GM23338 (cell line): ENCODE results near the gene ACCSL. TPM values are rescaled to one million over a fixed set of nuclear protein-coding genes. Genes with fewer than 3 reads are reported as not detected.

Experiments
- ATAC-seq: fragments of 200-7000 bp; cut with Tn5 transposase; 3 replicates; pipeline ENCODE4 v1.9.1; 2020
- DNase-seq: peaks from one replicate; pipeline ENCODE4 v3.0.0-alpha.2; 2015; ENCODE audit warnings: low spot score
- H2AFZ ChIP-seq: fragments of 200-600 bp; sonication (generic); 2 replicates; pipeline ENCODE4 v1.8.0; 2016; ENCODE audit warnings: antibody characterized with exemption, mild to moderate bottlenecking, moderate library complexity
- H3F3A ChIP-seq: fragments of 200-600 bp; sonication (generic); replicated peaks from 2 replicates; pipeline ENCODE4 v1.8.0; 2017; ENCODE audit warnings: antibody characterized with exemption, mixed run types, low read depth
- H3K27ac ChIP-seq: fragments of 200-600 bp; sonication (generic); 2 replicates; pipeline ENCODE4 v1.6.1; 2016; ENCODE audit warnings: low read depth
- H3K27me3 ChIP-seq: fragments of 200-600 bp; sonication (generic); 2 replicates; pipeline ENCODE4 v1.8.0; 2016; ENCODE audit warnings: mild to moderate bottlenecking, mixed run types, moderate library complexity; ENCODE audit not compliant: insufficient read depth
- H3K36me3 ChIP-seq: fragments of 200-600 bp; sonication (generic); 2 replicates; pipeline ENCODE4 v1.8.0; 2016; ENCODE audit warnings: mild to moderate bottlenecking; ENCODE audit not compliant: insufficient read depth
- H3K4me1 ChIP-seq: fragments of 200-600 bp; sonication (generic); 2 replicates; pipeline ENCODE4 v1.8.0; 2016; ENCODE audit warnings: mild to moderate bottlenecking, moderate library complexity; ENCODE audit not compliant: insufficient read depth
- H3K4me2 ChIP-seq: fragments of 200-600 bp; sonication (generic); 2 replicates; pipeline ENCODE4 v1.7.1; 2017; ENCODE audit warnings: mixed run types
- H3K4me3 ChIP-seq: fragments of 200-600 bp; sonication (generic); 2 replicates; pipeline ENCODE4 v1.6.1; 2016; ENCODE audit warnings: mixed run types
- H3K79me2 ChIP-seq: fragments of 200-600 bp; sonication (generic); replicated peaks from 2 replicates; pipeline ENCODE4 v1.8.0; 2017; ENCODE audit warnings: mild to moderate bottlenecking; ENCODE audit not compliant: insufficient read depth
- H3K9me2 ChIP-seq: fragments of 200-600 bp; sonication (generic); 2 replicates; pipeline ENCODE4 v1.8.0; 2017; ENCODE audit not compliant: insufficient read depth
- H4K20me1 ChIP-seq: fragments of 200-600 bp; sonication (generic); replicated peaks from 2 replicates; pipeline ENCODE4 v1.8.0; 2017; ENCODE audit warnings: mild to moderate bottlenecking; ENCODE audit not compliant: insufficient read depth
- H3K27ac Mint-ChIP-seq: 2 replicates; pipeline ENCODE4 v1.8.0; 2020; ENCODE audit warnings: inconsistent platforms, mild to moderate bottlenecking, moderate library complexity, mixed read lengths
- H3K27me3 Mint-ChIP-seq: 3 replicates; pipeline ENCODE4 v1.8.0; 2022; ENCODE audit warnings: low read depth, mild to moderate bottlenecking, moderate library complexity, mixed read lengths, inconsistent platforms; ENCODE audit not compliant: insufficient read depth, poor library complexity
- H3K36me3 Mint-ChIP-seq: 3 replicates; pipeline ENCODE4 v1.8.0; 2021; ENCODE audit warnings: low read depth, mild to moderate bottlenecking, inconsistent platforms, moderate library complexity, mixed read lengths
- H3K4me1 Mint-ChIP-seq: 3 replicates; pipeline ENCODE4 v1.8.0; 2020; ENCODE audit warnings: mild to moderate bottlenecking, inconsistent platforms, mixed read lengths
- H3K4me3 Mint-ChIP-seq: 3 replicates; pipeline ENCODE4 v1.8.0; 2021; ENCODE audit warnings: moderate library complexity, mild to moderate bottlenecking, inconsistent platforms, mixed read lengths
- H3K9me3 Mint-ChIP-seq: 3 replicates; pipeline ENCODE4 v1.8.0; 2020; ENCODE audit warnings: moderate library complexity, mild to moderate bottlenecking, inconsistent platforms, mixed read lengths
- CTCF ChIP-seq, 2 experiments: fragments of 200-600 bp in 1 of 2; sonication (generic) in 1 of 2; conservative IDR thresholded peaks; 2 replicates each; pipeline versions ENCODE4 v1.5.1 to v1.6.1; 2016 to 2017; ENCODE audit warnings: antibody characterized with exemption in 2 of 2, low read depth in 2 of 2, mild to moderate bottlenecking in 2 of 2, moderate library complexity in 1 of 2
- EZH2 ChIP-seq: fragments of 200-600 bp; sonication (generic); IDR thresholded peaks from one replicate; pipeline ENCODE4 v1.8.0; 2017; ENCODE audit warnings: antibody characterized with exemption, mild to moderate bottlenecking, low read depth; ENCODE audit not compliant: unreplicated experiment
- POLR2AphosphoS5 ChIP-seq: IDR thresholded peaks from 2 replicates; pipeline ENCODE4 v1.6.1; 2016; ENCODE audit warnings: antibody characterized with exemption, low read depth
- STAT1 ChIP-seq: IDR thresholded peaks from one replicate; pipeline ENCODE4 v1.6.1; 2016; ENCODE audit warnings: antibody characterized with exemption; ENCODE audit not compliant: unreplicated experiment
- ZNF331 ChIP-seq: fragments of 250-450 bp; sonication (Bioruptor Pico); IDR thresholded peaks from 2 replicates; pipeline ENCODE4 v1.5.0; 2020; ENCODE audit warnings: low read depth, mild to moderate bottlenecking, moderate library complexity
- ZNF462 ChIP-seq: fragments of 250-450 bp; sonication (Bioruptor Pico); IDR thresholded peaks from 2 replicates; pipeline ENCODE4 v1.5.0; 2020; ENCODE audit warnings: mild to moderate bottlenecking, moderate library complexity
- polyA plus RNA-seq: library from polyadenylated mRNA; unstranded; fragments of >200 nt; fragmentation: Nextera tagmentation; extraction: Ambion mirVana; gene quantifications from 2 replicates; pipeline ENCODE4 v1.2.1, GENCODE V29; 2016
- total RNA-seq: library from RNA; depleted of rRNA; stranded (reverse); fragments of >200 nt; shearing (Covaris generic); gene quantifications from 2 replicates; pipeline ENCODE4 v1.2.3, GENCODE V29; 2014

The ACCSL gene
- total and polyA plus RNA-seq, 2 experiments from 2014 or later = not detected

- Histone ChIP-seq H3K27me3 (no peaks in the 10 kb centered on the region), H3K27ac (no peak overlapping the region), H3F3A (no peaks in the 10 kb centered on the region), H2AFZ (no peak overlapping the region), H3K4me2 (no peak overlapping the region), H3K4me1 (no peaks in the 10 kb centered on the region), H4K20me1 (no peaks in the 10 kb centered on the region), H3K4me3 (no peak overlapping the region), H3K36me3 (no peaks in the 10 kb centered on the region), H3K79me2 (no peaks in the 10 kb centered on the region), H3K9me2 (no peaks in the 10 kb centered on the region)
- Mint-ChIP-seq H3K36me3 (no peaks in the 10 kb centered on the region), H3K4me1 (no peaks in the 10 kb centered on the region), H3K9me3 (peaks cover 4% of the 10 kb centered on the region; the same call in 1 of the 3 replicates), H3K27me3 (no peaks in the 10 kb centered on the region), H3K4me3 (no peak overlapping the region), H3K27ac (no peak overlapping the region)
- no peak for DNase-seq
- no peak for TF ChIP-seq ZNF462 (CRISPR knock-in tag)
- no peak for ATAC-seq
These were observed 1.6 kb upstream of the ACCSL start for GRCh38 chr11:44046182-44046581.

GRCh38 chr11:44047298-44047697 is 483 bp upstream of the ACCSL start:
- Mint-ChIP-seq H3K4me1 (no peaks in the 10 kb centered on the region), H3K4me3 (no peak overlapping the region), H3K27ac (no peak overlapping the region), H3K36me3 (no peaks in the 10 kb centered on the region), H3K9me3 (no peaks in the 10 kb centered on the region; the same call in 2 of the 3 replicates), H3K27me3 (no peaks in the 10 kb centered on the region)
- Histone ChIP-seq H3K9me2 (0 out of 2 replicates have a peak, but pooled peaks cover 4% of the 10 kb centered on the region), H3K4me2 (no peak overlapping the region), H2AFZ (no peak overlapping the region), H3K27me3 (no peaks in the 10 kb centered on the region), H4K20me1 (no peaks in the 10 kb centered on the region), H3K4me1 (no peaks in the 10 kb centered on the region), H3F3A (no peaks in the 10 kb centered on the region), H3K27ac (no peak overlapping the region), H3K4me3 (no peak overlapping the region), H3K79me2 (no peaks in the 10 kb centered on the region), H3K36me3 (no peaks in the 10 kb centered on the region)
- ATAC-seq = no peak
- no peak for DNase-seq
- TF ChIP-seq POLR2AphosphoS5 = no peak
- TF ChIP-seq EZH2 = no peak
- TF ChIP-seq STAT1 = no peak
- TF ChIP-seq CTCF (conservative IDR thresholded peaks at IDR 0.05; ENCODE audit: low read depth in 2 of 2) = no peak
- no peak for TF ChIP-seq ZNF331 (CRISPR knock-in tag)
